Stimulated activated naive CD8-positive, alpha-beta T cell treated with anti-CD3 and anti-CD28 coated beads, Interleukin-15, Interleukin-2, amounts not matched to agents 100 U/mL and 50 U/mL, for 24 hours (primary cell): ENCODE measurements around the gene NR3C2.
A peak's percentile ranks its signal among the peaks of the same experiment; 100 is the strongest.

Experiments used
- ATAC-seq: fragments of 150-1000 bp; cut with Tn5 transposase; one replicate; pipeline ENCODE4 v1.10.0; 2021
- DNase-seq: peaks from one replicate; pipeline ENCODE4 v3.0.0; 2021

NR3C2 gene

GRCh38 chr4:148435654-148436406, 6.4 kb downstream of the NR3C2 start:
- no peak for ATAC-seq
- DNase-seq = no peak

- ATAC-seq (peak; percentile 43), DNase-seq (no peak)
These were observed 8.0 kb downstream of the NR3C2 start for GRCh38 chr4:148434075-148434773.

- no peak for DNase-seq
These were observed 10.8 kb downstream of the NR3C2 start for GRCh38 chr4:148431401-148431800.

GRCh38 chr4:148430854-148431253, 11.4 kb downstream of the NR3C2 start:
- no peak for ATAC-seq
- DNase-seq = no peak

More at GRCh38 chr4:148431401-148431800, 10.8 kb downstream of the NR3C2 start:
- ATAC-seq = no peak

- no peak for ATAC-seq
- DNase-seq = no peak
These were observed 13.0 kb downstream of the NR3C2 start for GRCh38 chr4:148429206-148429605.

- no peak for DNase-seq
- no peak for ATAC-seq
These were observed 15.6 kb downstream of the NR3C2 start for GRCh38 chr4:148426643-148427042.

- DNase-seq = no peak
- peak; percentile 70 for ATAC-seq
These were observed 16.7 kb downstream of the NR3C2 start for GRCh38 chr4:148425327-148426110.

- no peak for DNase-seq
- no peak for ATAC-seq
These were observed 21.8 kb downstream of the NR3C2 start for GRCh38 chr4:148420397-148420796.

- no peak for ATAC-seq
- no peak for DNase-seq
These were observed 26.7 kb downstream of the NR3C2 start for GRCh38 chr4:148415500-148415899.

- ATAC-seq = no peak
- DNase-seq = no peak
These were observed 29.7 kb downstream of the NR3C2 start for GRCh38 chr4:148412460-148412994.

GRCh38 chr4:148405161-148405893, 36.9 kb downstream of the NR3C2 start:
- ATAC-seq (no peak), DNase-seq (no peak)

- no peak for ATAC-seq
These were observed 43.2 kb downstream of the NR3C2 start for GRCh38 chr4:148398988-148399387.

GRCh38 chr4:148397771-148398170, 44.4 kb downstream of the NR3C2 start:
- no peak for DNase-seq
- no peak for ATAC-seq

More at GRCh38 chr4:148398988-148399387, 43.2 kb downstream of the NR3C2 start:
- DNase-seq = no peak

- no peak for DNase-seq
- no peak for ATAC-seq
These were observed 45.1 kb downstream of the NR3C2 start for GRCh38 chr4:148396986-148397673.

- no peak for ATAC-seq
These were observed 46.4 kb downstream of the NR3C2 start for GRCh38 chr4:148395771-148396170.

GRCh38 chr4:148391056-148391455, 51.2 kb downstream of the NR3C2 start:
- ATAC-seq (no peak), DNase-seq (no peak)

More at GRCh38 chr4:148395771-148396170, 46.4 kb downstream of the NR3C2 start:
- DNase-seq = no peak

- ATAC-seq = no peak
- no peak for DNase-seq
These were observed 51.9 kb downstream of the NR3C2 start for GRCh38 chr4:148390311-148390710.

- ATAC-seq = no peak
- no peak for DNase-seq
These were observed 61.9 kb downstream of the NR3C2 start for GRCh38 chr4:148380291-148380690.

- DNase-seq = no peak
- ATAC-seq = no peak
These were observed 66.1 kb downstream of the NR3C2 start for GRCh38 chr4:148376151-148376550.

GRCh38 chr4:148375584-148375983, 66.6 kb downstream of the NR3C2 start:
- ATAC-seq = no peak
- no peak for DNase-seq

GRCh38 chr4:148373093-148373492, 69.1 kb downstream of the NR3C2 start:
- DNase-seq = no peak
- no peak for ATAC-seq
